Brain microvascular endothelial cell (primary cell): ENCODE measurements around the gene PARP4.
"Not testable (repeated sequence)": the region's sequence is repeated elsewhere in the genome, so short reads cannot be mapped to it uniquely, and the experiment has no call there.

Experiments used
- DNase-seq: peaks from one replicate; pipeline ENCODE4 v3.0.0-alpha.2; 2020
- H3K27ac ChIP-seq: fragments of 250-450 bp; sonication (Bioruptor Pico); 2 replicates; pipeline ENCODE4 v1.5.1; 2020; ENCODE audit warnings: mild to moderate bottlenecking, moderate library complexity
- H3K27me3 ChIP-seq: fragments of 250-450 bp; sonication (Bioruptor Pico); replicated peaks from 2 replicates; pipeline ENCODE4 v1.5.1; 2020; ENCODE audit warnings: mild to moderate bottlenecking
- H3K36me3 ChIP-seq: fragments of 250-450 bp; sonication (Bioruptor Pico); replicated peaks from 2 replicates; pipeline ENCODE4 v1.5.1; 2020; ENCODE audit warnings: mild to moderate bottlenecking
- H3K4me3 ChIP-seq: 2 replicates; pipeline ENCODE4 v1.5.1; 2011; ENCODE audit warnings: low read depth, mild to moderate bottlenecking, control low read depth, low read length, moderate library complexity
- in situ Hi-C: cut with HindIII; loops from 2 replicates; pipeline ENCODE4 v1.10.0; 2017; ENCODE audit warnings: low sequenced_read_pairs, low pct_ligation_motif_present
- TF ChIP-seq, protein P1 (sequence below): IDR thresholded peaks from 2 replicates; pipeline ENCODE4 v1.5.1; 2011; ENCODE audit warnings: low read depth, mild to moderate bottlenecking, moderate library complexity, low read length, control low read depth, inconsistent platforms; ENCODE audit errors: missing control alignments

PARP4 gene

DNA sequence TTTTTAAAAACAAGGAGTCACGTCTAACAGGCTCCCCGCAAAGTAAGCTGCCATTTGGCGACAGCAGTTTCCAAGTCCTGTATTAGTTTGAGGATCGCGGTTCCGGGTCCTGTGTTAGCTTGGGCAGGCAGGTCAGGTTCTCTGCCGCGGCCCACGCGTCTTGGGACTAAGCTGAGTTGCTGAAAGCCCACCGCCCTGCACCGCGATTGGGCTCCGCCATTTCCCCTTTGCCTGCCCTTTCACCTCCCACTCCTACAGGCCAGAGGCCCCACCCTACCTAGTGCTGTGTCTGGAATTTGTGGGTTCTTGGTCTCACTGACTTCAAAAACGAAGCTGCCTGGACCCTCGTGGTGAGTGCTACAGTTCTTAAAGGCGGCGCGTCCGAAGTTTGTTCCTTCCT is 6.8 kb downstream of the PARP4 start:
- Histone ChIP-seq H3K27ac (no peak overlapping the region), H3K4me3 (no peak overlapping the region), H3K36me3 (peaks cover 8% of the 10 kb centered on the region), H3K27me3 (no peaks in the 10 kb centered on the region)
- TF ChIP-seq, protein P1, sequence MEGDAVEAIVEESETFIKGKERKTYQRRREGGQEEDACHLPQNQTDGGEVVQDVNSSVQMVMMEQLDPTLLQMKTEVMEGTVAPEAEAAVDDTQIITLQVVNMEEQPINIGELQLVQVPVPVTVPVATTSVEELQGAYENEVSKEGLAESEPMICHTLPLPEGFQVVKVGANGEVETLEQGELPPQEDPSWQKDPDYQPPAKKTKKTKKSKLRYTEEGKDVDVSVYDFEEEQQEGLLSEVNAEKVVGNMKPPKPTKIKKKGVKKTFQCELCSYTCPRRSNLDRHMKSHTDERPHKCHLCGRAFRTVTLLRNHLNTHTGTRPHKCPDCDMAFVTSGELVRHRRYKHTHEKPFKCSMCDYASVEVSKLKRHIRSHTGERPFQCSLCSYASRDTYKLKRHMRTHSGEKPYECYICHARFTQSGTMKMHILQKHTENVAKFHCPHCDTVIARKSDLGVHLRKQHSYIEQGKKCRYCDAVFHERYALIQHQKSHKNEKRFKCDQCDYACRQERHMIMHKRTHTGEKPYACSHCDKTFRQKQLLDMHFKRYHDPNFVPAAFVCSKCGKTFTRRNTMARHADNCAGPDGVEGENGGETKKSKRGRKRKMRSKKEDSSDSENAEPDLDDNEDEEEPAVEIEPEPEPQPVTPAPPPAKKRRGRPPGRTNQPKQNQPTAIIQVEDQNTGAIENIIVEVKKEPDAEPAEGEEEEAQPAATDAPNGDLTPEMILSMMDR, result no peak
- DNase-seq, result no peak
- in situ Hi-C loops, result no loop called here

DNA sequence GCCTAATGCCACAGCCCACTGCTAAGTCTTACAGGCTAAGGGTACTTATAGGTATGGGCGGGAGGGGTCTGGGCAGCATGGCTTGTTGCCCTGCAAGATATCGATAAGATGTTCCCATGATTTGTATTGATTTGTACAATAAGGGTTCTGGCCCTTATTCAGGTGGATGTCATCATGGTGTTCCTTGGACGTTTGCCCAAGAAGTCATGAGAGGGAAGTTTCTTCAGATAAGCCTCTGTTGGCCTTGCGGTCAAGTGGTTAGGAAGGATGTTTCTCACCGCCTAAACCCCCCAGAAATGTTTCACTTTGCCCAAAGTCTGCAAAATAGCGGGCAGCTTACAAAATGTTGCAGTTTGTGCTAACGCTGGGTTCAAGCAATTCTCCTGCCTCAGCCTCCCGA is 7.3 kb downstream of the PARP4 start:
- Histone ChIP-seq H3K4me3 (no peak overlapping the region), H3K27me3 (no peaks in the 10 kb centered on the region), H3K27ac (no peak overlapping the region), H3K36me3 (peaks cover 8% of the 10 kb centered on the region)
- DNase-seq, result peak; percentile 12
- TF ChIP-seq, protein P1, result no peak
- in situ Hi-C loops, result no loop called here

- TF ChIP-seq, protein P1, result no peak
- Histone ChIP-seq H3K27ac (peak overlapping the region; percentile 48), H3K36me3 (peaks cover 8% of the 10 kb centered on the region), H3K4me3 (no peak overlapping the region), H3K27me3 (no peaks in the 10 kb centered on the region)
- no peak for DNase-seq
- in situ Hi-C loops, result no loop called here
Measured at GRCh38 chr13:24503379-24503696, 9.2 kb downstream of the PARP4 start.

DNA sequence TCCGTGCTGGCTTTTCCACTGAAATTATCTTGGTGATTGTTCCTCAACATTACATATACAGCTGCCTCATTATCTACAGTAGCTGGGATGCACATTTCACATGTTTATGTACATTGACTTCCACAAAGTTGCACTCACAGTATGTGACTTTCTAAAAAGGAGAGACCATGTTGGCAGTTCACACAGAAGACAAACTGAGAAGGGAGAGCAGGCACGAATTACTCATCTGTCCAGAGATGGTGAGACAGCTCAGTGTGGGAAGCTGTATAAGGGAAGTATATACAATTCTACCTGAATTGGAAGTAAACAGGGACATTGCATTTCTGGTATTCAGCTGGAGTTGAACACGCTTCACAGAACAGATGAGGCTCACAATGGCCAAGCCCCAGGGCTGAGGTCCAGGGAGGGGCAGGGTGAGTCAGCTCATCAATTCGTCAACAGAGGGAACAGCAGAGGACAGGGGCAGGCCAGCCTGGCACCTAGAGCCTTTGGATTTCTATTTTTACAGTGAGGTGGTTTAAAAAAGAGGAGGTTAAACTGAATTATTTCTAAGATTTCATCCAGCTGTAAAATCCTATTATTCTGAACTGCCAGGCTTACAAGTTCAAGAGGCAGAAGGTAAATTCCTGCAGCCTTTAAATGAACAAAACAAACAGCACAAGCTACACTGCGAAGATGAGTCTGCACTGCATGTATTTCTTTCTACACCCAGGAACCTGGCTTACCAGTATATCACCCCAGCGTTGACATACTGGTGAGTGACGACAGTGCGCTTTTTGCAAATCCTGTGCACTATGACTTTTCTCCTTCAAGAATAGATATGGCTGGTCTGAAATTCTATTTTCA is 9.8 kb downstream of the PARP4 start:
- H3K36me3 ChIP-seq, result peaks cover 9% of the 10 kb centered on the region
- peak; percentile 57 for DNase-seq
- TF ChIP-seq, protein P1, result no peak
- H3K27ac ChIP-seq, result peak overlapping the region; percentile 48
- no peaks in the 10 kb centered on the region for H3K27me3 ChIP-seq
- no peak overlapping the region for H3K4me3 ChIP-seq
- in situ Hi-C loops, result no loop called here

- DNase-seq, result peak; percentile 58
- TF ChIP-seq, protein P1, result no peak
Measured at GRCh38 chr13:24500977-24501376, 11.6 kb downstream of the PARP4 start.

GRCh38 chr13:24497742-24498141 is 14.8 kb downstream of the PARP4 start:
- TF ChIP-seq, protein P1, result no peak
- in situ Hi-C loops, result no loop called here
- peaks cover 29% of the 10 kb centered on the region for H3K36me3 ChIP-seq

More at GRCh38 chr13:24500977-24501376, 11.6 kb downstream of the PARP4 start:
- H3K36me3 ChIP-seq, result peaks cover 13% of the 10 kb centered on the region
- no peaks in the 10 kb centered on the region for H3K27me3 ChIP-seq
- H3K4me3 ChIP-seq, result no peak overlapping the region
- H3K27ac ChIP-seq, result peak overlapping the region; percentile 65
- in situ Hi-C loops, result no loop called here

DNA sequence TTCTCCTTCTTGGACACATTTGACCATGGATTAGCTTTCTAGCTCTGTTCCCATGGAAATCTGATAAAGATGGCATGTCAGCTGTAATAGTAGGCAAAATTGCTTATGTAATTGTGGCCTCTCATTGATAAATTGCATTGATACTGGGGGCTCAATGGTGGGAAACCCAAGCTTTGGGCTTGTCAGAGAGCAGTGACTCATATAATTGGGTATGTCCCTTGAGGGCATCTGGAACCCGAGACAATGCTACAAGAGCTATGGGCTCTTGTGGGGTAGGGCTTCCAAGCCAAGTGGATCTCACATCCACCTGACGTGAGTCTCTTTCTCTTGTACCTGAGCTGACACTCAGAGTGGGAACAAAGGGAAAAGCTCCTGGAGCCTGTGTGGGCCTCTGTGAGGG is 16.3 kb downstream of the PARP4 start:
- H3K4me3 ChIP-seq, H3K27me3 ChIP-seq, H3K27ac ChIP-seq, in situ Hi-C loops, DNase-seq: not testable (repeated sequence)
- H3K36me3 ChIP-seq, result peaks cover 42% of the 10 kb centered on the region

More at GRCh38 chr13:24497742-24498141, 14.8 kb downstream of the PARP4 start:
- DNase-seq, result no peak
- no peaks in the 10 kb centered on the region for H3K27me3 ChIP-seq
- H3K27ac ChIP-seq, result no peak overlapping the region
- H3K4me3 ChIP-seq, result no peak overlapping the region
